ENCODE data around the gene GPR176.

Gene GPR176, protein sequence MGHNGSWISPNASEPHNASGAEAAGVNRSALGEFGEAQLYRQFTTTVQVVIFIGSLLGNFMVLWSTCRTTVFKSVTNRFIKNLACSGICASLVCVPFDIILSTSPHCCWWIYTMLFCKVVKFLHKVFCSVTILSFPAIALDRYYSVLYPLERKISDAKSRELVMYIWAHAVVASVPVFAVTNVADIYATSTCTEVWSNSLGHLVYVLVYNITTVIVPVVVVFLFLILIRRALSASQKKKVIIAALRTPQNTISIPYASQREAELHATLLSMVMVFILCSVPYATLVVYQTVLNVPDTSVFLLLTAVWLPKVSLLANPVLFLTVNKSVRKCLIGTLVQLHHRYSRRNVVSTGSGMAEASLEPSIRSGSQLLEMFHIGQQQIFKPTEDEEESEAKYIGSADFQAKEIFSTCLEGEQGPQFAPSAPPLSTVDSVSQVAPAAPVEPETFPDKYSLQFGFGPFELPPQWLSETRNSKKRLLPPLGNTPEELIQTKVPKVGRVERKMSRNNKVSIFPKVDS

DNA sequence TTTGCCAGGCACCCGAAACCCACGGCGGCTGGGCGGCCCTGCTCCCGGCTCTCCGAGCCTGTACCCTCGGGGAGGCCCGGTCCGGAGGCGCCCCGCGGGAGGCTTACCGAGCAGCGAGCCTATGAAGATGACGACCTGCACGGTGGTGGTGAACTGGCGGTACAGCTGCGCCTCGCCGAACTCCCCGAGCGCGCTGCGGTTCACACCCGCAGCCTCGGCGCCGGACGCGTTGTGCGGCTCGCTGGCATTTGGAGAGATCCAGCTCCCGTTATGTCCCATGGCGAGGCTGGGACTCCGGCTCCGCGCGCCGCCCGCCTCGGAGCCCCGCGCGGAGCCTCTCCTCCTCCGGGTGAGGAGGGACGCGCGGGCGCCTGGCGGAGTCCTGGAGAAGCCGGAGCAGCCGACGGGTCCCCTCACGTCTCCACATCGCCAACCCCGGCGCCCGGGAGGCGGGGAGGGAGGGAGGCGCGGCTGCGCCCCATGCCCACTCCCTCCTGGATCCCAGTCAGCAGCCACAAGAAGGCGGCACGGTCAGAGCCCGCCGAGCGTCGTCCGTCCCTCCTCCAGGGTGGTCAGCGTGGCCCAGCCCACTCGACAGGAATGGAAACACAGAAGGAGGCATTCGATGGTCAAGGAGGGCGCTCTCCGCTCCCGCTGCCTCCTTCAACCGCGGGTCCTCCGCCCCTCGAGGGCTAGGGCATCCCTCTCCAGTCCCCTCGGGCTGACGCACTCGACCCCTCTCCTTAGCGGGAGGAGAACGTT is at the start of gene GPR176:
GPR176 (minus strand) TSS at position 519 of the 762 bp plus-strand sequence; CDS start at position 279, 240 bp downstream.
- no peak for DNase-seq (ENCODE audit: low read depth)

DNA sequence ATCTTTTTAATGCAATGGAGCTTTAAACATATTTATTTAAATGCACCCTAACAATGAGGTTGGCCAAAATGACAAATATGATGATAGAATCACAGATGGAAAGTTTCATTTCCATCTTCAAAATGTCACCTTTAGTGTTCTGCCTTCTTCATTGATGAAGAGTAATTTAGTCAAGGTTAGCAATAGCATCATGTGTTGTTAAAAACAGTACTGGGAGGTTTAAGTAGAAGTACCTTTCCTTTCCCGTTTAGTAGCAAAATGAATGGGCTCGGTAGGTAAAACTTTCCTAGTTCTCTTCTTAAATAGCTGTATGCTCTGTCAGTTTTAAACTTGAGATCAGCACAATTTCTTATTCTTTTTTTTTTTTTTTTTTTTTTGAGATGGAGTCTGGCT is 48.9 kb upstream of the GPR176 start:
- no peak for DNase-seq (ENCODE audit: low read depth)

DNA sequence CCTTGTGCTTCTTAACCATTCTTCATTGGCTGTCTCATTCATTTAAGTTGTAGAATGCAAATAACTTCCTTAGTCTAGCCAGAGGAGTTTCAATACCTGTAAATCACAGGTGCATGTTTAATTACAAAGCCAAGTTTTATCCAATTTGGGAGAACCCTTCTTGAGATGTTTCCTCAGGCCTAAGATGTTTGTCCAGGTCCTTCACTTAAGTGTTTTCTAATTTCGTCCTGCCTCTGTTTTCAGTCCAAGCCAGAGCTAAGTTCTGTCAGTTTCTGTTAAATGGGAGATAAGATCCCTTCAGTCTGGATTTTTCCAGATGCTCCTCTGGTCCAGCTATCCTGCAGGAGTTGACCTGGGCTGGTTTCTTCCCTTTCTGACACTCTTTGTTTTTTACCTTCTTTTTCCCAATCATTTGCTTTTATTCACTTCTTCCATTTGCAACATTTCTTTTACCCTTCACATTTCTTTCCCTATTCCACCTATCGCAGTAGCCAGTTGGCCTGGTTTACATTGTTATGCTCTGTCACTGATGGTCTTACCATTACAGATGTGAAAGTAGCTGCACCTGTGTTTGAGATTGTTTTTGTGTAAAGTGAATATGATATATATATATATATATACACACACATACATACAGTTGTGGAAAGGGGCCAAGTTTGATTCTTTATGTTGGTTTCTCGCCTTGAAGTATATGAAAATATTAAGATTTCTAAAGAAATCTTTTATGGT is 48.4 kb upstream of the GPR176 start:
- DNase-seq (ENCODE audit: low read depth), result no peak

DNA sequence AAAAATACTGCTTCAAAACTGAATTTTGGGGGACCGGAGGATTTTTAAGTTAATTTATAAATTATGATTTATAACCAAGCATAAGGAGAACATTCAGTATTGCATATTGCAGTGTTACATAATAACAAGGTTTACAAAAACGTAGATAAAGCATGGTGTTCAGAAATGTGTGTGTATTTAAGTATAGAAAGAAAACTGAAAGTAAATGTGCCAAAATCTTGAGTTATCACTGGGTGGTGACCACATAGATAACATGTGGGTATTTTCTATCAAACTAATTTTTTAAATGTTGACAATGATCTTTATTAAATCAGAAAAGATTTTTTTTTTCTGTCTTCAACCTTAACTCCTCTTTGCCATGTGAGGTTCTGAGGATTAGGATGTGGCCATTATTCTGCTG is 46.5 kb upstream of the GPR176 start:
- no peak for DNase-seq (ENCODE audit: low read depth)

DNA sequence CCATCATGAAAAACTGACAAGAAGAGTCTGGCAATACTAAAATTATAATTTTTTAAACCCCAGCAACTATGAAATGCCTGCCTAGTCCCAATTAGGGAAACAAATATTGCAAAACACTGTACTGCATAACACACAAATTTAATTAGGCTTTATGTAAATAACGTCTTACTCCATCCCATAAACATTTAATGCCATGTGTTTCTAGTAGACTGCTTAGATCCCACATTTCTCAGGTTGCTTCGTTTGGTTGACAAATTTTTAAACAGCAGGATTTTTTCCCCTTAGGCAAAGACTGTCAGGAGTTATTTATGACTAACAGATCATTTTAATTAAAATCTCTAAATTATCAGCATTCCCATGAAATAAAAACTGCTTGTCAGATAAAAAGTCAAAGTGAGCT is 43.7 kb upstream of the GPR176 start:
- DNase-seq (ENCODE audit: low read depth), result no peak

DNA sequence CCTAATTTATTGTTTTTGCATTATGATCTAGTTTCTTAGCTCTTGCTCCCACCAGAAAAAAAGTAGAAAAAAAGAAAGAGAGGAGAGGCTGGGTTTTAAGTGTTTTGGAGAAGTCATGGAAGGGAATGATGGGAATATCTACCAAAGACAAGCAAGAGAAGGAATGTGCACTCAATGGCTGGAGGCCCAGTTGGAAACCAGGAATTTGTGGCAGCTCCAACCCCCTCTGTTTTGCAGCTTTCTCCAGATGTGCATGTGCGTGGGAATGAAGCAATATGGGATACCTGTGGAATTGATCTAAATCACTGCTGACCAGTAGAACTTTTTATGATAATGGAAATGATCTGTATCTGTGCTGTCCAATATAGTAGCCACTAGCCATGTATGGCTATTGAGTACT is 41.0 kb upstream of the GPR176 start:
- DNase-seq (ENCODE audit: low read depth), result no peak

DNA sequence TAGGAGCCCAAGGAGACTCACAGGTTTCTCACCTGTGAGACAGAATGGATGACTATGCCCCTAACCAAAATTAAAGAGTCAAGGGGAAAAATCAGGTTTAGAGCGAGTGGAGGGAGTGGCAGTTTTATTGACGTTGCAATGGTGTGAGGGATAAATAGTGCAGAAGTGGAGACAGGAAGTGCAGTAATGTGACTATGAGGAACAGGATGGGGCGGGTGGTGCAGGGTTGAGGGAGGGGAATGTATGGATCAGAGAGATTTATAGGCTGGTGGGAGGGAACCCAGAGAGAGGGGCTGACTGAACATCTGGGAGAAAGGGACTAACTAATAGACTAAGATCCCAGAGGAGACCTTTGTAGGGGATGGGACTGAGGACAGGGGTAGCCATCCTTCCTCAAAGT is 40.3 kb upstream of the GPR176 start:
- DNase-seq (ENCODE audit: low read depth), result no peak

DNA sequence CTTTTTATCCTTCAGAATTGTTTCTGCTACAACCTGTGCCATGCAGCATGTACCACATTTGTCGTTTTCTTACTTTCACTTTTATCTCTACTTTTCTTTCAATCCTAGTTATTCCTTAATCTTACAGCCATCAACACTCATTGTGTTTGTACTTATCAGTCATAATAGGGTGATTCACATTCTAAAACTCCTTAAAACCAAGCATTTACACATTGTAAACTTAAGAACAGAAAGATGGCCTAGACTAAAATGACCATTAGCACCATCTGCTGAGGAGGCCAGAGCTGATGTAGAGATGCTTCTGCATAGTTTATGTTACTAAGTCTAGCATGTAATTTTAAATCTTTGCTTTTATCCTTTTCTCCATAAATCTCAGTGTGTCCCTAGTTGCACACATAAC is 39.3 kb upstream of the GPR176 start:
- DNase-seq (ENCODE audit: low read depth), result no peak

DNA sequence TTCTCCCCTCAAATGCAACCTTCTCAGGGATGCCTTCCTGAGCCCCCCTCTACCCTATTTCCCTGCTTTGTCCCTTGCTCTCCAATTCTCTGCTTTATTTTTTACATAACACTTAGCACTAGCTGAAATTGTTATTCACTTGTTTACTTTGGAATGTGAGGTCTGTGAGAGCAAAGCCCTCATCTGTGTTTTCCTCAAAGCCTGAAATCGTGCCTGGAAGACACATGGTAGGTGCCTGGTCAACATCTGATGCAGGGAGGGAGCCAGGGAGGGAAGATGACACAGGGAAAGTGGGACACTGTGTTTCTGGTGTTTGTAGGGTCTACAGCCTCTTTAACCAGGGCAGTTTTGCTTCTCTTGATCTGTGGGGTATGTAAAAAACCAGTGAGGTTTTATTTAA is 37.4 kb upstream of the GPR176 start:
- no peak for DNase-seq (ENCODE audit: low read depth)

DNA sequence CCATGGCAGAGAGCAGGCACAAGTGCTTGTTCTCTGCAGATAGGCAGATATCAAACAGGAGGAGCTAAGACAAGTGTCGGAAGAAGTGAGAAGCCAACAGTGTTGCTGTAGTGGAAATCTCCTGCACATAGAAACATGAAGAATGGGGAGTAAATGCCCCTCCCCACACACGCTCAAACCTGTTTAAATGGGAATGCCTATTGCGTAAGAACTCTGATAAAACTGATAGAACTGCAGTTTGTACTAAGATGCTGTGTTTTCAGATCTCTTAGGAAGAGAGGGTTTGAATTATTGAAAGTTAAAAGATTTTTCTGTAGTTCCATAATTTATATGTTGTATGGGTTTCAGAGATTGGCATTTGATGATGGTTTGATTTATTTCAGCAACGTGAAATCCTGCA is 33.5 kb upstream of the GPR176 start:
- DNase-seq (ENCODE audit: low read depth), result no peak

DNA sequence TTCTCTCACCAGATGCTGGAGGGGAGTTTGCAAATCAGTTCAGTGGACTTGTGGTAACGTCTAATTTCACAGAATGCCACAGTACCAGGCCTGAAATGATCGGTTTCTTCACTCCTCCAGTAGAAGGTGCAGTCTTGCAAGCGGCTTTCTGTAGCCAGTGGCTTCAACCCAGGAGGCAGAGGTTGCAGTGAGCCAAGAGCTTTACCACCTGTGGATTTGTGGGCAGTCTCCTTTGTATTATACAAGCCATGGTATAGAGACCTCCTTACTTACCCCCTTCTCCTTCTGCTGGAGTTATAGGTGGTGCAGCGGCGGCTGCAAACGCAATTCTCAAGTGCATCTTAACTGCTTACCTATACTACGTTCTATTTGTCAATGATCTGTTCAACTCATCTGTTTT is 31.5 kb upstream of the GPR176 start:
- no peak for DNase-seq (ENCODE audit: low read depth)

DNA sequence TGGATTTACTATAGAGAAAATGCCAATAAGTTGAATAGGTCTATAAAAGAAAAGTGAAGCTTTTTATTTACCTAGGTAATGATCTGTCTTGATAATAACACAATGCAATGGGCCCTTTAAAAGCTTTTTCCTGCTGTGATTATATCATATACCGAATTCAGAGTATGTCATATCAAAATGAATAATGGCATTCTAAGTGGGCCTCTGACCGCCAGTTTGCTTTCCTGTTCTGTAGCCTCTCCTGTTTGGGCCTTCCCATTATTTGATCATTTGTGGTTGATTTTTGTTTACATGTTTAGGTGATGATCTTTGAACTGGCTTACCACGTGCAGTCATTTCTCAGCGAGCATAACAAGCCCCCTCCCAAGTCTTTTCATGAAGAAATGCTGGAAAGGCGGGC is 28.8 kb upstream of the GPR176 start:
- DNase-seq (ENCODE audit: low read depth), result no peak

DNA sequence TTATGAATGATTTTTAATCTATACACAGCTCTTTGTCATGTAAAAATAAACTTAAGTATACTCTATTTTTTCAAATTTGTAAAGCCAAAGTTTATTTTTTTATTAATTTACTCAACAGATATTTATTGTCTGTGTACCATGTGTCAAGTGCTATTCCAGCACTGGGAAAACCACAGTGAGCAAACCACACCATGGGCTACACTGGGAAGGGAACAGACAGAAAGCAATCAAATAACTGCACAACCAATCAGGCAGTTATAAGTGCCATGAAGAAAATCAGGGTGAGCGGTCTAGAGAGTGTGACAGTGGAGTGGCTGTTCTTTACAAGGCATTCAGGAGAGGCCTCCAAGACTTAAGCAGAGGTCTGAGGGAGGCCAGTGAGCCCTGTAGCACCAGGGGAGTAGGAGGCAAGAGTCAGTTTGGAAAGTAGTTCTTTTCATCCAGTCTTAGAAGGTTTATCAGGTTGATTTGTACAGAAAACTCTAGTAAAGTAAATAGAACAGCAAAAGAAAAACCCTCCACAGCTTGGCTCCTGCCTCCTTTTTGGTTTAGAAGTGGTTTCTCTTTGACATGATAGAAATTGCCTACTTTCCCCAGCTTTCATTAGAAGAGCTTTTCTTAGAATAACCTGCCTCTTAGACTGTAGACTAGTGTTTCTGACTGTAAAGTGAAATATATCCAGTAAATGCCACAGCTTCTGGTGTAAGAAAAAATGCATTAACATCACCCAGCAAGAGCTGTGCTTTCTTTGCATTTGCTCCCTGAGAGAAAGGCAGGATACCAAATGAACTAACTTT is 27.5 kb upstream of the GPR176 start:
- no peak for DNase-seq (ENCODE audit: low read depth)

DNA sequence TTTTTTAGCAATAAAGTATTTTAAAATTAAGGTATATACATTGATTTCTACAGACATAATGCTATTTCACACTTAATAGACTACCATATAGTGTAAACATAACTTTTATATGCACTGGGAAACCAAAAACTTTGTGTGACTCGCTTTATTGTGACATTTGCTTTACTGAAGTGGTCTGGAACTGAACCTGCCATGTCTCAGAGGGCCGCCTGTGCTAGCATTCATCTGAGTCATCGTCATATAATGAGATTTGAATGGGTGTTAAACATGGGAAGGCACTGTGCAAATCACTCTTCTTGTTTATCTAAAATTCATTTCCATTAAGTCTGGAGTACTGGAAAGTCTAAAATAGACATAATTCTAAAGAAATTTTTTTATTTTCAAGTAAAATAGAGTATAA is 26.8 kb upstream of the GPR176 start:
- no peak for DNase-seq (ENCODE audit: low read depth)

DNA sequence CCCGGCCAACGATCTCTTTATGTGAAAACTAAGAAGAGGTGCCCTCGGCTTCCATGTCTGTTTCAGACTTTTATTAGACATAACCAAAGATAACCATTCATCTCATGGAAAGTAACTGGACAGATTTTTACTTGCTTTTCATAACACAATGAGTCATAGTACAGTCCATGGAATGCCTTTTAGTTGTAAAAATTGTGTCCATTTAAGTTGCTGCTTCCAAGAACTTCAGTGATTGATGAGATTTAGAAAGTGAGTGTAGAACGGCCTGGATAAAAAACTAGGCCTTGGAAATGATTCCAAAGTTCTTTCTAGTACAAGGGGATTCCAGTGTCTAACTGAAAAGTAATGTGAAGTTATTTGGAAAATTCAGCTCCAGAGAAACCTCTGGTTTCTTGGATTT is 24.7 kb upstream of the GPR176 start:
- DNase-seq (ENCODE audit: low read depth), result no peak

DNA sequence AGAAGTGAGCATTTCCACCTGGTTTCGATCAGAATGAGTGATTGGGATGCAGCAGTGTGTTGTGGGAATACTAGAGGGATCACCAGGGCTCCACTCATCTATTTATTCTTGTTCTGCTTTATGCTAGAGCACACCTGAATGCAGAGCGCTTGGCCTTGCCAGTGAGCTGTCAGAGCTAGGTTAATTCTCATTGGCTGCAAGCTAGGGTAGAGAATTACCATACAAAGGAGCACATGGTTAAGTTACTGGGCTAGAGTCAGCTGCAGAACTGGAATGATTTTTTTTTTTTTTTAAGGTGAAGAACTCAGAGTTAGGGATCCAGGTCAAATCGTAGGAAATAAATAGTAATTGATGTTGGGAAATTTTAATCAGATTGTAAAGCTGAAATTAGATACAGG is 22.7 kb upstream of the GPR176 start:
- no peak for DNase-seq (ENCODE audit: low read depth)

DNA sequence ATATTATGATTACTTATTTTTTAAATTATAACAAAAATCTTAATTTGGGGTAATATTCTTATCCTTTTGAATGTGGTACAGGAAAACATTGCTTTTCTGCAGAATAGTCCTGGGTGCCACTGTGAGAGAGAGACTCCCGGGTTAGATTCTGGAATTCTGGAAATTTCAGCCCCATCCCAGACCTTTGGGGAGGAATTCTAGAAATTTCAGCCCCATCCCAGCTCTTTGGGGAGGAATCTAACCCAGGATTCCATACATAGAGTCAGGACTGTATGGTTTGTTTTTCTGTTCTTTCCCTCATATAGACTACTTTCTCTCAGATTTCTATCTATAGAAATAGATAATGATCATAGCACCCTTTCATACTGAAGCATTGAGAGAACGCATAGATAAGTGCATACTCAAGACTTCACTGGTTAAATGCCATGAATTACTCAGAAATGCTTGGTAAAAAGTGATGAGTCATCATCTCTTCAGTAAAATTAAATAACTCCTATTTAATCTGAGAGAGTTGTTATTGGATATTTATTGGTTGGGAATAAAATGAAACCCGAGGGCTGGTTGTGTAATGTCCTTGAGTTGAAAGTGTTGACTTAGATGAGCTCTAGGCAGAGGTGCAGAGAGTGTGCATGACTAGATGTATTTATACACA is 22.2 kb upstream of the GPR176 start:
- DNase-seq (ENCODE audit: low read depth), result no peak

DNA sequence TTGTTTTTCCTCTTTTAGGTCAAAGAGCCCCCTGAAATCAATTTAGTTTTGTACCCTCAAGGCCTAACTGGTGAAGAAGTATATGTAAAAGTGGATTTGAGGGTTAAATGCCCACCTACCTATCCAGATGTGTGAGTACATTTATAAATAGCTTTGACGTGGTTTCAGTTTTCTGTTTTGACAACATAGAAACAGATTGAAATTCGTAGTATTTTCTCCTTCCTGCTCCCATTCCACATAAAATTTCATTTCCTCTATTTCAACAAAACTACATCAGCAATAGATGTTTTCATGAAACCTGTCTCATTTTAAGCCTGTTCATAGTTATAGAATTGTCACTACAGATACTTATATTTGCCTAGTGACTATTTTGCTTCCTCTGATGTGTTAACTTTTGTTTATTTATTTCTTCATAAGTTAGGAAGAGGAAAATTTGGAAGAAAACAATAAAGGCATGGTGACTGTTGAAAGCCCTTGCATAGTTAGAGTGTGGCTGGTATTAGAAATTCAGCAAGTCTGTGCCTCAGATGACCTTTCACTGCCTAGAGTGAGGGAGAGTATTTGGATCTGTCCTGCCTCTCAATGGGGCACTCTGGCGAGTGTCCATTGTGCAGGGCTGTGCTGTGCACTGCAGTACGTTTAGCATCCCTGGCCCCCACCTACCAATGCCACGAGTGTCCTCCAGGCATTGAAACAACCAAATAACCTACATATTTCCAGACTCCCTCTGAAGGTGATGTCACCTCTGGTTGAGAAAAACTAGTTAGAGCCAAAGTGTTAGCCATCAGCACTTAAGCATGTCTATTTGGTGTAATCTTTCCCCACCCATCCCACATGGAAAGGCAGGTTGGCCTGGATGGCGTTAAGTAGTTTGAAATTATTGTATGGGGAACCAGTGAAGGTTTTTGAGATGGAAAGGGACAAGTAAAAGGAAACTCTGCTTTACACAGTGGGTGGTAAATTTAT is 19.7 kb upstream of the GPR176 start:
- no peak for DNase-seq (ENCODE audit: low read depth)

DNA sequence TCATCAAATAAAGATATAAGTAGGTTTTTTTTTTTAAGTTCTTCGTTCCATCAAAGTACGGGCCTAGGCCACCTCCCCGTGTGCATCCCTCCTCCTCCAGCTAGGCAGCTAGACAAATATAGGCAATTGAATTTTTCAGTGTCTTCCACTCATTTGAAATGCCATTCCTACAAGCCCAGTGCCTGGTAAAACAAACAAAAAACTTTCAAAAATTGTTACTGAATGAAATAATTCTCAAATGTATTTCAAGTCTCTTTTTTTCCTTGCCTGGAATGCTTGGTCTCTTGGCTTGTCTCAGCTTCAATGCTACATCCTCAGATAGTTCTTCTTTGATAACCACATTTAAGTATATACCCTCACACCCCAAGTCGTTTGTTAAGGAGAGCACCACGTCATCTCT is 17.6 kb upstream of the GPR176 start:
- no peak for DNase-seq (ENCODE audit: low read depth)

DNA sequence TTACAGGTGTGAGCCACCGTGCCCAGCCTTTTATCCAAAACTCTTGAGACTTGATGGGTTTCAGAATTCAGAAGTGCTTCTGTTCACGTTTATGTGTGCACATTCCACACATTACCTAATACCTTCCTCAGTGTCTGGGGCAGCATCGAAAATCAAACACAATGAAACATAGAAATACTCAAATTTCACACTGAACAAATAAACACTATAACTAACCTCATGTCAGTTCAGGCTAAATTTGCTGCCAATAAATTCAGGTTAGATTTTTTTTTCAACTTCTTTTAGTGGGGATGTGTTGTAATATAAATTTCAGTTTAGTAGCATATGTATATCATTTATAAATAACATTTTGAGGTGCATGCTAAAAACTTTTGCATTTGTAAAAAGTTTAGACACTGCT is 16.6 kb upstream of the GPR176 start:
- no peak for DNase-seq (ENCODE audit: low read depth)

Data from stimulated activated CD8-positive, alpha-beta memory T cell treated with anti-CD3 and anti-CD28 coated beads, Interleukin-7, amount 100 ng/mL, for 24 hours (primary cell).